DOHH2 (cell line): ENCODE data around the gene GPR143.

Source experiments
- EZH2phosphoT487 ChIP-seq: fragments of 200-600 bp; sonication (generic); IDR thresholded peaks from 2 replicates; pipeline ENCODE4 v1.6.1; 2017; ENCODE audit warnings: borderline replicate concordance, mild to moderate bottlenecking, antibody characterized with exemption, low read length, moderate library complexity, mixed read lengths
- TF ChIP-seq, protein P1 (sequence below): fragments of 200-600 bp; sonication (generic); IDR thresholded peaks from one replicate; pipeline ENCODE4 v1.5.1; 2014; ENCODE audit warnings: antibody characterized with exemption, mild to moderate bottlenecking, low read depth, low read length; ENCODE audit not compliant: poor library complexity, severe bottlenecking

DNA sequence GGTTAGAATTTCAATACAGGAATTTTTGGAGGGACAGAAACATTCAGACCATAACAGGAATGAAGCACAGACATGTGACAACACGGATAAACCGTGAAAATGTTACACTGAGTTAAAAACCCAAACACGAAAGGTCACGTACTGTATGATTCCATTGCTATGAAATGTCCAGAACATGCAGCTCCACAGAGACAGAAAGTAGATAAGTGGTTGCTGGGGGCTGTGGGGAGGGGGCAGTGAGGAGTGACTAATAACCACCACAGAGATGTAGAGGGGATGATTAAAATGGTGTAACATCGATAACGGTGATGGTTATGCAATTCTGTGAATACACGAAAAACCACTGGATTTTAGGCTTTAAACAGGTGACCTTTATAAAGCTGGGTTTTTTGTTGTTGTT, 8.3 kb downstream of the GPR143 start:
- TF ChIP-seq, protein P1, sequence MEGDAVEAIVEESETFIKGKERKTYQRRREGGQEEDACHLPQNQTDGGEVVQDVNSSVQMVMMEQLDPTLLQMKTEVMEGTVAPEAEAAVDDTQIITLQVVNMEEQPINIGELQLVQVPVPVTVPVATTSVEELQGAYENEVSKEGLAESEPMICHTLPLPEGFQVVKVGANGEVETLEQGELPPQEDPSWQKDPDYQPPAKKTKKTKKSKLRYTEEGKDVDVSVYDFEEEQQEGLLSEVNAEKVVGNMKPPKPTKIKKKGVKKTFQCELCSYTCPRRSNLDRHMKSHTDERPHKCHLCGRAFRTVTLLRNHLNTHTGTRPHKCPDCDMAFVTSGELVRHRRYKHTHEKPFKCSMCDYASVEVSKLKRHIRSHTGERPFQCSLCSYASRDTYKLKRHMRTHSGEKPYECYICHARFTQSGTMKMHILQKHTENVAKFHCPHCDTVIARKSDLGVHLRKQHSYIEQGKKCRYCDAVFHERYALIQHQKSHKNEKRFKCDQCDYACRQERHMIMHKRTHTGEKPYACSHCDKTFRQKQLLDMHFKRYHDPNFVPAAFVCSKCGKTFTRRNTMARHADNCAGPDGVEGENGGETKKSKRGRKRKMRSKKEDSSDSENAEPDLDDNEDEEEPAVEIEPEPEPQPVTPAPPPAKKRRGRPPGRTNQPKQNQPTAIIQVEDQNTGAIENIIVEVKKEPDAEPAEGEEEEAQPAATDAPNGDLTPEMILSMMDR, result no peak
- TF ChIP-seq EZH2phosphoT487, result no peak
